Daoy (cell line): Measurements from ENCODE around the gene B4GALNT1. TPM values are rescaled to one million over a fixed set of nuclear protein-coding genes. Genes with fewer than 3 reads are reported as not detected.

Source experiments
- DNase-seq: peaks from one replicate; pipeline ENCODE4 v3.0.0-alpha.2; 2015; ENCODE audit warnings: low read depth
- total RNA-seq: library from RNA; depleted of rRNA; stranded (reverse); fragments of >200 nt; shearing (Covaris generic); gene quantifications from 2 replicates; pipeline ENCODE4 v1.2.3, GENCODE V29; 2014; rRNA removed

The B4GALNT1 gene
- total RNA-seq, 1 experiment from 2014 or later: 36.5 TPM

DNA sequence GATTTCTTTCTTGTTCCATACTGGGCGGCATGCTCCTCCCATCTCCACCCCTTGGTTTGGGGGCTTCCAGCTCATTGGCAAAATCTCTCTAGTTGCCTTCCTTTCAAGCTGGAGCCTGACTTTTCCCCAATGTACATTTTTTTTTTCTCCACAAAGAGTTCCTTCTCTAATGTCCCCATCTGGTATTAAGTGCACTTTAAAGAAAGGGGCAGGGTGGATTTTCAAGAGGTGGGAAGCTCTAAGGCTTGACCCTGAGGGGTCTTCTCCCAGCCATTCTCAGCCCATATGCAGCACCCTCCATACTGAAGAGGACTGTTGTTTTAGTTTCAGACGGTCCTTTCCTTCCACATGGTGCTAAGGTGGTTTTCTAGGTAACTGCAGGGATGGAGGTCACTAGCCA, 47.8 kb downstream of the B4GALNT1 start:
- DNase-seq: no peak

DNA sequence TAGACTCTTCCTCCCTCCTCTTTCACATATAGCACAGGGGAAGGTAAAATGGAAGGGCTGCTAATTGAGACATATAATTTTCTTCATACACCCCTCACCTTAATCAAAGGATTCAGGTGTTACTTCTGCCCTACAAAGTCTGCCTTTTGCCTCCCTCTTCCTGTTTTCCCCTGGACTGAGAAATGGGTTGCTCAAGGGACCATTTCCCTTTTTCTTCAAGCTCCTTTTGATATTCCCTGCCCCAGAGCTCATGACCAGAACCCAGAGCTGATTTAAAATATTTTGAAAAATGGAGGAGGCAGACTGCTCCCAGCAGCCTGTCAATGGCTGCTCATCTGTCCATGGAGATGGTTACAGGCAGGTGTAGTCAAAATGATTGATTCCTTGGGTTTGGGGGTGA, 48.3 kb downstream of the B4GALNT1 start:
- no peak for DNase-seq

DNA sequence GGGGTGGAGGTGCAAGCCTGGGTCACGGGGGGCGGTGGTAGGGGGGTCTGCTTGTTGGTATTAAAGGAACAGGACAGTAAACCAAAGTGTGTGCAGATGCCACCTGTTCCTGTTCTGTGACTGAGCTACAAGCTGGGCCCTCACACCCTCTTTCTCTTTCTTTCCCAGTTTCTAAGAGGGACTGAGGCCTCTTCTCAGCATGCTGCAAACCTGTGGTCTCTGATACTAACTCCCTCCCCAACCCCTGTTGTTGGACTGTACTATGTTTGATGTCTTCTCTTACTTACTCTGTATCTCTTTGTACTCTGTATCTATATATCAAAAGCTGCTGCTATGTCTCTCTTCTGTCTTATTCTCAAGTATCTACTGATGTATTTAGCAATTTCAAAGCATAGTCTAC, 49.0 kb downstream of the B4GALNT1 start:
- DNase-seq: no peak

DNA sequence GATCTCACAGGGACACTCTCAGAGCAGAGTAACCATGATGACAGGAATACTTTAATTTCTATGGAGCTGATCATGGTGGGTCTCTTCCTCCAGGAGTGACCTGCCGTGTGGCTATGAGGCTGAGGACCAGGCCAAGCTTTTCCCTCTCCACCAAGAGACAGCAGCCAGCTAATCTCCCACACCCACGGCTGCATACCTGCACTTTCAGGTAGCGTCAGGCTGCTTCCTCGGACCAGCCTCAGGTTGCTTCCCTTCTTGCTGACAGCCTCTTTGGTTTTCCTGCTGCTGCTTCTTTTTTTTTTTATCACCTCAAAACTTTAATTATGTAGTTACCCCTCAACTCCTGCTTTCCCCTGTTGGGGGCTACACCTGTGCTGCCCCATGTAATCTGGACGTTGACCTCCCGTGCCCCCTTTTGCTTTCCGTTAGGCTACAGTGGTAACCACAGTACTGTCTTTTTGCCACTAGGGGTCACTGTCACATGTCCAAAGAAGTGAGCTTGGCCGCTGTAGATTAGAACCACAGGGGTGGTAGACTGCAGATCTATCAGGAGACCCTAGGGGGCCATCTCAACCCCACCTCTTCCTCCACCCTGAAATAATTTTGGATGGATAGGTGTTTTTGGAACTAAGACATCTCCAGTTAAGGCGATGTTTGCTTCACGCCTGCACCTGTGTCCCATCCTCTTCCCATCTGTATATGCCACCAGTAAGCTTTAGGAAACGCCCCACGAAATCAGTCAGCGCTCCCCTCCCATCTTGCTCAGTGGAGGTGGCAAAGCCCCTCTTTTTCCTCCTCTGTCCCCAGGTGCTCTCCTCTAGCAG, 49.8 kb downstream of the B4GALNT1 start:
- peak; percentile 73 for DNase-seq

DNA sequence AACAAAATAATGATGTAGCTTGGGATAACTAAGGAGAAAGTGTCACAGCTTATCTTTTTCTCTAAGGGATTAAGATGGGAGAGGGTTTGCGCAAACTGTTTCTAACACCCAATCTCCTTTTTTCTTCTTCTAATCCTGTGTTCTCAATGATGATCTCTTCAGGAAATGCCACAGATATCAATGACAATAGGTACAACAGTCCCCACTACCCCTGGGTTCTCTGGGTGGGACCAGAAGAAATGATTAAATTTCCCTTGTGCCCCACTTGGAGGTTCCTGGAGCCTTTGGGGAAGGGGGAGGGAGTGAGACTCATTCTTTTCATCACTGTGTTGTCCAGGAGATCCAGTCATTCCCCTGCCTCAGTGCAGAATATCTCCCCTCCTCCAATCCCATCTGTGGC, 50.6 kb downstream of the B4GALNT1 start:
- DNase-seq: no peak

DNA sequence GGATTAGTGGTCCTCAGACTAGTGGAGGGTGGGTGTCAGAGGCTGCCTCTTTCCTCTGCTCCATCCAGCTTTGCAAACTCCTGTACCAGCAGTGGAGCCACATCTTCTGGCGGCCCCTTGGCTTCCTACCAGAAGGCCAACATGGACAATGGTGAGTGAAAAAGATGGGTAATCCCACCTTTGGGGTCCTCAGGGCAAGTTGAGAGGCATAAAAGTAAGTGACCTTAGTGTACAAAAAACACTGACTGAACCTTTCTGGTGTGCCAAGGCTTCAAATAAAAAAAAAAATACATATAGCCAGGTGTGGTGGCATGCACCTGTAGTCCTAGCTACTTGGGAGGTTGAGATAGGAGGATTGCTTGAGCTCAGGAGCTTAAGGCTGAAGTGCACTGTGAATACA, 51.2 kb downstream of the B4GALNT1 start:
- DNase-seq: no peak

DNA sequence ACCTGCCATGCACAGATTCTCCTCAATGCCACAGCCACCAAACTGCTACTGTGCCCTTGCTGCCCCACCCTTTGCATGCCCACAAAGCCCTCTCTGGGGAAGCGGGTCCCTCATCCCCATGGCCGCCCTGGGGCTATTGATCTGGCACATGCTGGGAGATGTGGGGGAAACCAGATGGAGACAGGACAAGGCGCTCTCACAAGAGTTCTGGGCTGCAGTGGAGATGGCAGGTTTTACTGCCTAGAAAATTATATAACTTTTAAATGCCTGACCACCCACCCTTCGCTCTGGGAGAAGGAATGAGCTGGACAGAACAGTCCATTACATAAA, 52.6 kb downstream of the B4GALNT1 start:
- DNase-seq: no peak

DNA sequence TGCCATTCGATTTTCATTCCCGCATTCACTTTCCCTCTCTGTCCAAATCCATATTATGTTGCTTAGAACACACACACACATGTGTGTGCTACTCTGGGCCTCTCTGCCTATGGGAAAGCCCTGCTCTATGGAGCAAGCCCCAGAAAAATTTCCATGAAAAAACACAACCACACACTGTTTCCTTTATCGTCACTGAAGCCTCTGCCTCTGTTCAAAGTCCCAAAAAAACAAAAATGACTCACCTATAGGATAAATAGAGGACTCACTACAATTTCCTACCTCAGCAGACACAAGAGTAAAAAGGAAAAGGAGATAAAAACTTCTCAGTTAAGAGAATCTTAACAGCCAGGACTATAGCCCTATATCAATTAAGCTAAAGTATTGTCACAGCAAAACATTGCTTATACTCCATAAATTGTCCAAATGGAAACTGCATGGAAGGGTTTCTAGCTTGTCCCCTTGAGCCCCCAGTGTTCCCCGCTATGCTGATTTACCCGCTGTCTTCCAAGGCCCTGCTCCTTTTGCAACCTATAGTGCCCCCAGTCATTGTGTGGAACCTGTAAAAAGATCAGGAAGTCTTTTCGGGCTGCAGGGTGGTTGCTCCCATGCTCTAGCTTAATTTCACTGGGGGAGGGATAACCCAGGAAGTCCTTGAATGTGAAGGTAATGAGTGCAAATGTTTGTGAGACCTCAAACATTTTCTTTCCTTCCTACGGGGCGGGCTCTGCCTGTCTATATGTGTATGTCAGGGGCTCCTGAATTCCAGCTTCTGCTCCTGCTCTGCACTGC, 53.1 kb downstream of the B4GALNT1 start:
- DNase-seq: peak; percentile 17

DNA sequence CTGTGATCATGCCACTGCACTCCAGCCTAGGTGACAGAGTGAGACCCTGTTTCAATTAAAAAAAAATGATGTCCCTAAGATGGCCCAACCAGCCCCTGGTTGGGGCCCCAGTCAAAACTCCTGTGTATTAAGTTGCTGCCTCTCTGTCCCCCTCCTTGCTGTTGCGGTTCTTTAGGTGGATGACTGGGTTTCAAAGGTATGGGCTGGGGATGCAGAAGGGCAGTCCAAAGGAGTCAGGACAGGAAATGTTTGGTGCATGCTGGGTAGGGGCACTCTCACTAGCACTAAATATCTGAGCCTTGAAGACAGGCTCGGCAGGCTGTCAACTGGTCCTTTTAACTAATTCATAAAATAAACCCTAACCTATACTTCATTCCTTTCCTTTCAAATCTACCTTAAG, 54.0 kb downstream of the B4GALNT1 start:
- DNase-seq: peak; percentile 25

DNA sequence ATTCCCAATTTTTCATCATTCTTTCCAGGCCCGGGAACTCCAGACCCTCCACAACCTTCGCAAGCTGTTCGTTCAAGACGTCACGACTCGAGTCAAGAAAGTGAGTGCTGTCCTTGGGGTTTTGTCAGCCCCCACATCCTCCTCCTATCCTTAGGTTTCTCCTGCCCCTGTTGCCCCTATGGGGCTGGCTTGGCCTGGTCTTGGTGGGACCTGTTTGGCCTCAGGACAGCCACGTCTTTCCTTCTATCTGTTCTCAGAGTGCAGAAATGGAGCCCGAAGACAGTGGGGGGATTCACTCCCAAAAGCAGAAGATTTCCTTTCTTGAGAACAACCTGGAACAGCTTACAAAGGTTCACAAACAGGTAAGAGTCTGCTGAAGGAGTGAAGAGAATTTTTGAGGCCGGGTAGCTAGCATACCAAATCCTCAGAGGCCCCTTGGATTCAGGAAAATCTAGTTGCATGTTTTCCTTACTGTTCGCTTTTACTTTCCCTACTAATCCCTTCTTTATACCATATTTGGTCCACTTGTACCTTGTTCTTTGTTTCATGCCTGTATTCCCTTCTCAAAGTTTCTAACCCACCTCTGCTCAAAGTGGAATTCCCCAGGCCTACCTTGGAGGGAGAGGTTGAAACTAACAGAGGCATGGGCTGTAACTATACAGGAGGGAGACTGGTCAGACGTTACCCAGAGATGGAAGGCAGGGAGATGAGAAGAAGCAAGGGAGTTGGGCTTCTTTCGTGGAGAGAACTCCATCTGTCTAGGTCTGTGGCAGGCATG, 54.8 kb downstream of the B4GALNT1 start:
- no peak for DNase-seq

DNA sequence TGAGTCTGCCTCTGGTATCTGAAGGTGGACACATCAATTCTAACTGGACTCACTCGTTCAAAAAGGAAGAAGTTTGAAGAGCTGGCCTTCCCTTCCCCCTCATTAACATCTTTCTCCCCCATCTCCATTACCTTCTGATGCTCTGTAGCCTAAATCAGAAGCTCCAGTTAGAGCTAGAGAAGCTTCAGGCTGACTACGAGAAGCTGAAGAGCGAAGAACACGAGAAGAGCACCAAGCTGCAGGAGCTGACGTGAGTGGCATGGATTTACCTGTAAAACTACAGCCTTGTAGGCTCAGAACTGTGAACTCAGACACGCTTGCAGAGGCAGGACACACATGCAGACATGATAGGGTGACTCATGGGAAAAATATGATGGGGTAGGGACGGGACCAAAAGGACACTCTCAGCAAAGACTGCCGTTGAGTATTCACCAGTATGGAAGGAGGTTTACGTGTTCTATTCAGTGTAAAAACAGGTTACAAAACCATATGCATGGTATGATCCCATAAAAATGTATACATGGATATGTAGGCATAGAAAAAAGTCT, 56.3 kb downstream of the B4GALNT1 start:
- peak; percentile 32 for DNase-seq

Other genes starting within 250 kb of the B4GALNT1 start
- gene R3HDM2, start 202.2 kb downstream of the B4GALNT1 start, total RNA-seq: 8.9 and 11.3 TPM in 2 replicates
- gene INHBC, start 198.4 kb downstream of the B4GALNT1 start, total RNA-seq: not detected in 2 replicates
- 0.80 and 1.6 TPM in 2 replicates for gene INHBE, start 177.9 kb downstream of the B4GALNT1 start, total RNA-seq
- 0.57 and 2.1 TPM in 2 replicates for gene GLI1, start 173.4 kb downstream of the B4GALNT1 start, total RNA-seq
- 0.51 TPM in 1 of 2 replicates, not detected in the other for gene ARHGAP9, start 153.3 kb downstream of the B4GALNT1 start, total RNA-seq
- gene MARS1, start 145.1 kb downstream of the B4GALNT1 start, total RNA-seq: 120 and 177 TPM in 2 replicates
- 9.4 and 11.3 TPM in 2 replicates for gene DDIT3, start 112.7 kb downstream of the B4GALNT1 start, total RNA-seq
- gene MBD6, start 110.4 kb downstream of the B4GALNT1 start, total RNA-seq: 0.57 and 0.91 TPM in 2 replicates
- 108 and 118 TPM in 2 replicates for gene DCTN2, start 86.0 kb downstream of the B4GALNT1 start, total RNA-seq
- gene KIF5A, start 83.2 kb downstream of the B4GALNT1 start, total RNA-seq: 0.69 and 1.0 TPM in 2 replicates
- gene PIP4K2C, start 42.0 kb downstream of the B4GALNT1 start, total RNA-seq: 35.2 and 44.9 TPM in 2 replicates
- gene DTX3, start 28.4 kb downstream of the B4GALNT1 start, total RNA-seq: 12.3 and 12.7 TPM in 2 replicates
- gene ARHGEF25, start 21.8 kb downstream of the B4GALNT1 start, total RNA-seq: 0.95 and 5.6 TPM in 2 replicates
- 262 and 383 TPM in 2 replicates for gene OS9, start 60.9 kb upstream of the B4GALNT1 start, total RNA-seq
- 0.03 and 0.29 TPM in 2 replicates for gene AGAP2, start 105.5 kb upstream of the B4GALNT1 start, total RNA-seq
- gene TSPAN31, start 111.8 kb upstream of the B4GALNT1 start, total RNA-seq: 7.9 and 13.5 TPM in 2 replicates
- gene CDK4, start 119.1 kb upstream of the B4GALNT1 start, total RNA-seq: 317 and 359 TPM in 2 replicates
- 5.5 and 6.5 TPM in 2 replicates for gene MARCHF9, start 121.9 kb upstream of the B4GALNT1 start, total RNA-seq
- 2.2 and 2.6 TPM in 2 replicates for gene CYP27B1, start 133.9 kb upstream of the B4GALNT1 start, total RNA-seq
- 21.0 and 37.5 TPM in 2 replicates for gene METTL1, start 138.9 kb upstream of the B4GALNT1 start, total RNA-seq
- gene EEF1AKMT3, start 139.4 kb upstream of the B4GALNT1 start, total RNA-seq: 1.9 and 2.6 TPM in 2 replicates
- gene TSFM, start 149.6 kb upstream of the B4GALNT1 start, total RNA-seq: 38.2 and 48.9 TPM in 2 replicates
- not detected in 2 replicates for gene AVIL, start 185.5 kb upstream of the B4GALNT1 start, total RNA-seq
- 26.3 and 28.2 TPM in 2 replicates for gene CTDSP2, start 213.5 kb upstream of the B4GALNT1 start, total RNA-seq